ENCODE measurements around the gene ZBTB7C. TPM values are rescaled to one million over a fixed set of nuclear protein-coding genes. Genes with fewer than 3 reads are reported as not detected.

ZBTB7C gene
- total RNA-seq, 1 donor from 2014 or later, result 1.1 TPM

DNA sequence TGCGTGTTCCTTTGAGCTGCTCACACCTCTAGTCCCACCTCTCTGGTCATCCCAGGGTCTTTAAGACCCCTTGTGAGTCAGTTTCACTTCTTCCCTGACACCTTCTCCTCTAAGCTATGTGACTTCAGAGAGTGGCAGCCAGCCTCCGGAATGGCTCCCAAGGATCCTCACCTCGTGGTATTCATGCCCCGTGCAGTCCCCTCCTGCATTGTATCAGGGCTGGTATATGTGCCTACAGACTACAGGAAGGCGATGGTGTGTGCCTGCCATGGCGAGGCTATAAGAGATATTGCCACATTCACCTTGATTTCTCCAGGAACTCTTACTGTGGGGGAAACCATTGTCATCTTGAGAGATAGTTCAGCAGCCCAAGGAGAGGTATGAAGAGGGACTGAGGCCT lies 350.7 kb downstream of the ZBTB7C start:
- Histone ChIP-seq H3K27me3 (ENCODE audit: control insufficient read depth, insufficient read depth, low read length) (peaks cover 12% of the 10 kb centered on the region), H3K4me3 (ENCODE audit: low read depth, low read length) (no peak overlapping the region), H3K36me3 (ENCODE audit: control insufficient read depth, insufficient read depth, low read length) (no peaks in the 10 kb centered on the region)
- TF ChIP-seq, protein P1, sequence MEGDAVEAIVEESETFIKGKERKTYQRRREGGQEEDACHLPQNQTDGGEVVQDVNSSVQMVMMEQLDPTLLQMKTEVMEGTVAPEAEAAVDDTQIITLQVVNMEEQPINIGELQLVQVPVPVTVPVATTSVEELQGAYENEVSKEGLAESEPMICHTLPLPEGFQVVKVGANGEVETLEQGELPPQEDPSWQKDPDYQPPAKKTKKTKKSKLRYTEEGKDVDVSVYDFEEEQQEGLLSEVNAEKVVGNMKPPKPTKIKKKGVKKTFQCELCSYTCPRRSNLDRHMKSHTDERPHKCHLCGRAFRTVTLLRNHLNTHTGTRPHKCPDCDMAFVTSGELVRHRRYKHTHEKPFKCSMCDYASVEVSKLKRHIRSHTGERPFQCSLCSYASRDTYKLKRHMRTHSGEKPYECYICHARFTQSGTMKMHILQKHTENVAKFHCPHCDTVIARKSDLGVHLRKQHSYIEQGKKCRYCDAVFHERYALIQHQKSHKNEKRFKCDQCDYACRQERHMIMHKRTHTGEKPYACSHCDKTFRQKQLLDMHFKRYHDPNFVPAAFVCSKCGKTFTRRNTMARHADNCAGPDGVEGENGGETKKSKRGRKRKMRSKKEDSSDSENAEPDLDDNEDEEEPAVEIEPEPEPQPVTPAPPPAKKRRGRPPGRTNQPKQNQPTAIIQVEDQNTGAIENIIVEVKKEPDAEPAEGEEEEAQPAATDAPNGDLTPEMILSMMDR (IDR thresholded peaks at IDR 0.05; ENCODE audit: insufficient read depth, low read length, poor library complexity, severe bottlenecking), result no peak
- DNase-seq (ENCODE audit: low read depth), result no peak

DNA sequence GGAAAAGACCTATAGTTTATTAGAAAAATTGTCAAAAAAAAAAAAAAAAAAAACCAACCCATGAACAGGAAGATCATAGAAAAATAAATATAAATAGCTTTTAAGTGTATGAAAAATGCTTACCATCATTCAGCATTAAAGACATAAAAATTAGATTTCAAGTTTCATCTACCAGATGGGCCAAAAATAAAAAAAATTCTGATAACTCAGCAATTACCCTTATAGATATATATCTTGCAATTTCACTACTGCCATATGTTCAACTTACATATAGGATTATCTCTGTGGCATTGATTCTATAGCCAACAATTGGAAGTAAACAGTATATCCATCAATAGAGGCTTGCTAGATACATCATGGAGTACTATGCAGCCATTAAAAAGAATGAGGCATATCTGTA lies 352.2 kb downstream of the ZBTB7C start:
- no peaks in the 10 kb centered on the region for H3K36me3 ChIP-seq (ENCODE audit: control insufficient read depth, insufficient read depth, low read length)
- TF ChIP-seq, protein P1 (IDR thresholded peaks at IDR 0.05; ENCODE audit: insufficient read depth, low read length, poor library complexity, severe bottlenecking), result no peak
- peaks cover 12% of the 10 kb centered on the region for H3K27me3 ChIP-seq (ENCODE audit: control insufficient read depth, insufficient read depth, low read length)

DNA sequence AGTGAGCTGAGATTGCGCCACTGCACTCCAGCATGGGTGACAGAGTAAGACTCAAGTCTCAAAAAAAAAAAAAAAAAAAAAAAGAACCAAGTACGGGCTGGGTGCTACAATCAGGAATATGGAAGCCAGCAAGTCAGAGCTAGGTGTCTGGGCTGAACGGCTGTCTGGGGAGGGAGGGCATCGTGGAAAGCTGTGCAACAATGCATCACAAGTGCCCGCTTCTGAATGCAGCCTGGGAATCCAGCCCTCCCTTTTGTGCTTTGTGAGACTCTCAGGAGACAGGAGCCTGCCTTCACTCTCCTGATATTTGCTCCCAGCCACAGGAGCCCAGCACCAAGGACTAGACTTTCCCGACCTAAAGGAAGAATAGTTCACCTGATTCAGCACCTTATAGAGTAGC lies 353.8 kb downstream of the ZBTB7C start:
- Histone ChIP-seq H3K4me3 (ENCODE audit: low read depth, low read length) (no peak overlapping the region), H3K36me3 (ENCODE audit: control insufficient read depth, insufficient read depth, low read length) (no peaks in the 10 kb centered on the region), H3K27me3 (ENCODE audit: control insufficient read depth, insufficient read depth, low read length) (peaks cover 12% of the 10 kb centered on the region)
- TF ChIP-seq, protein P1 (IDR thresholded peaks at IDR 0.05; ENCODE audit: insufficient read depth, low read length, poor library complexity, severe bottlenecking), result no peak
- DNase-seq (ENCODE audit: low read depth), result no peak

More for the DNA sequence above, 352.2 kb downstream of the ZBTB7C start:
- no peak overlapping the region for H3K4me3 ChIP-seq (ENCODE audit: low read depth, low read length)
- no peak for DNase-seq (ENCODE audit: low read depth)

DNA sequence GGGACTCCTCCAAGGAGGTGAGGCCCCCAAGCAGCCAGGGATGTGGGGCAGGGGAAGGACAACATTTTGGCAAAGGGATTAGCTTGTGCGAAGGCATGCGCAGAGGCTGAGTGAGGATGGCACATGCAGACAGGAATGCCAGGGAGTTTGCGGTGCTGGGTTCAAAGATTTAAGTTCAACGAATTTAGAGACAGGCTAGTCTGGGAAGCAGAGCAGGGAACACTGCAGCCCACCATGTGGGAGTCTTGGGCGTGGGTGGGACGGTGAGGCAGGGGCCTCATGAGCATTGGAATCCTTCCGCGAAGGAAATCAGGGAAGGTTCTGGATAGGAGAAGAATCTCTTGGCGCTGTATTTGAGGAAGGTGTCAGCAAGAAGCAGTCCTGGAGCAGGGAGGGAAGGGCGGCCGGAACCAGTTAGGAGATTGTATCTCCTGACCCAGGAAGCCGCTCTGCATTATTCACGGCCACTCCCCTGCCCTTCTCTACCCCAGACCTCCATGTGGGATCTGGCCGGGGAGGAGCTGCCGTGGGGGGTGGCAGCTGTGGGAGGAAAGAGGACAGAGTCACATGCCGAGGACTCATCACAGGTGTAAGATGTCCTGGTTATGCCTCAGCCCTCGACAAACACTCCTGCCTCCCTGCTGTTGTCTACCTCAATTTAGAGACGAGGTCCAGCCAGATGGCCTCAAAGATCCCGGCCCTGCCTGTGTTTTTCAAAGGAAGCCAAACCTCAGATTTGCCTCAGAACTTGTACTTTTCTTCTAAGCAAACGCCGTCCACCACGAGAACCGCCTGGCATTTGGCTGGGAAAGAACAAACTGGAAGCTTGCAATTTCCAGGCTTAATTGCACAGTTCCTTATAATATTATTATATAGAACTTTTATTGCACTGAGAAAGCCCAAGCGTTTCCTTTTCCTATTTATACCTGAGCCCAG lies 355.0 kb downstream of the ZBTB7C start:
- peaks cover 12% of the 10 kb centered on the region for H3K27me3 ChIP-seq (ENCODE audit: control insufficient read depth, insufficient read depth, low read length)
- TF ChIP-seq, protein P1 (IDR thresholded peaks at IDR 0.05; ENCODE audit: insufficient read depth, low read length, poor library complexity, severe bottlenecking), result no peak
- DNase-seq (ENCODE audit: low read depth), result no peak

DNA sequence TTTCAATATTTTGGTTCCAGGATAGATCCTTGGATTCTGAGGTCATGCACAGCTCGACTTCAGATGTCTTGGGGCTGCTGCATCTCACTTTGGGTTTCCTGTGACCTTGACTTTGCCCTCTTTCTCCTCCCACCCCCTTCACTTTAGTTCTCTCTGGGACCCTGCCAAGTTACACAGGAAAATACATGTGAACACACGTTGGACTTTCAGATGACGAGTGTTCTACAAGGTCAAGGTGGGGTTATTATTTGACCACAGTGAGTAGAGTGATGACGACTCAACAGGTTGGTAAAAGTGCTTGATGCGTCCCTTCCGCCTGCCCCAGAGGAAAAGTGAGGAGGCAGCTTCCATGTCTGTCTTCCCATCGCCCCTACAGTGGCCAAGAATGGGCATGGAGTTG lies 356.3 kb downstream of the ZBTB7C start:
- DNase-seq (ENCODE audit: low read depth), result no peak
- TF ChIP-seq, protein P1 (IDR thresholded peaks at IDR 0.05; ENCODE audit: insufficient read depth, low read length, poor library complexity, severe bottlenecking), result no peak
- Histone ChIP-seq H3K4me3 (ENCODE audit: low read depth, low read length) (no peak overlapping the region), H3K36me3 (ENCODE audit: control insufficient read depth, insufficient read depth, low read length) (no peaks in the 10 kb centered on the region), H3K27me3 (ENCODE audit: control insufficient read depth, insufficient read depth, low read length) (peaks cover 12% of the 10 kb centered on the region)

More for the DNA sequence above, 355.0 kb downstream of the ZBTB7C start:
- no peak overlapping the region for H3K4me3 ChIP-seq (ENCODE audit: low read depth, low read length)
- no peaks in the 10 kb centered on the region for H3K36me3 ChIP-seq (ENCODE audit: control insufficient read depth, insufficient read depth, low read length)

Measured in kidney epithelial cell (primary cell).